Dedifferentiated amniotic fluid mesenchymal stem cell (primary cell): Measurements from ENCODE around the gene CENPE.

ENCODE experiments used
- DNase-seq: peaks from one replicate; pipeline ENCODE4 v3.0.0-alpha.2; 2016; ENCODE audit errors: extremely low spot score

The CENPE gene

GRCh38 chr4:103076747-103077347 lies 121.3 kb downstream of the CENPE start, which contains the start of gene SLC9B2:
TSS of gene SLC9B2 (minus strand) at chr4:103076761. CDS start at chr4:103067550, 9,211 bp downstream.
- DNase-seq = peak; percentile 72

- DNase-seq = peak; percentile 31
Measured at GRCh38 chr4:103075894-103076746, 122.0 kb downstream of the CENPE start.

GRCh38 chr4:103075435-103075893 lies 122.7 kb downstream of the CENPE start:
- no peak for DNase-seq

- no peak for DNase-seq
Measured at GRCh38 chr4:103074744-103075434, 123.3 kb downstream of the CENPE start.

GRCh38 chr4:103073792-103074438 lies 124.2 kb downstream of the CENPE start:
- no peak for DNase-seq

GRCh38 chr4:103067841-103068547 lies 130.1 kb downstream of the CENPE start:
- DNase-seq = no peak

- no peak for DNase-seq
Measured at GRCh38 chr4:103060453-103061148, 137.5 kb downstream of the CENPE start.
